Esophagus squamous epithelium (tissue), 5 donors: ENCODE data around the gene EEF1G. TPM values are rescaled to one million over a fixed set of nuclear protein-coding genes. Genes with fewer than 3 reads are reported as not detected.
"Not testable (repeated sequence)": the region's sequence is repeated elsewhere in the genome, so short reads cannot be mapped to it uniquely, and the experiment has no call there.

Experiments
- DNase-seq: peaks from one replicate; lab custom pipeline; 2025; lab: John Stamatoyannopoulos, UW
- H3K27ac ChIP-seq, 4 donors: fragments of 200-600 bp; sonication (generic); one replicate each; pipeline ENCODE4 v1.5.1; 2016 to 2019; ENCODE audit warnings: mild to moderate bottlenecking in 1 of 4
- H3K27me3 ChIP-seq, 4 donors: fragments of 200-600 bp; sonication (generic); 1 replicate in 3 of 4; 2 replicates in 1 of 4; pipeline versions ENCODE4 v1.5.1 to v1.6.0; 2017 to 2021; ENCODE audit warnings: antibody characterized with exemption in 1 of 4
- H3K36me3 ChIP-seq, 3 donors: fragments of 200-600 bp; sonication (generic); one replicate each; pipeline ENCODE4 v1.5.1; 2016 to 2019
- H3K4me1 ChIP-seq, 3 donors: fragments of 200-600 bp; sonication (generic); one replicate each; pipeline ENCODE4 v1.5.1; 2017 to 2019
- H3K4me3 ChIP-seq, 4 donors: fragments of 200-600 bp; sonication (generic); 1 replicate in 3 of 4; 2 replicates in 1 of 4; pipeline ENCODE4 v1.5.1; 2016 to 2019; ENCODE audit warnings: mild to moderate bottlenecking in 2 of 4, moderate library complexity in 1 of 4
- H3K9me3 ChIP-seq, 3 donors: fragments of 200-600 bp; sonication (generic); one replicate each; pipeline ENCODE4 v1.5.1; 2016 to 2019
- CTCF ChIP-seq, 6 experiments: fragments of 450-650 bp in 4 of 6; fragments of 200-600 bp in 2 of 6; sonication (generic) in 2 of 6; IDR thresholded peaks; one replicate each; pipeline ENCODE4 v1.5.1; 2016 to 2019; ENCODE audit warnings: antibody characterized with exemption in 6 of 6, mild to moderate bottlenecking in 4 of 6, moderate library complexity in 4 of 6
- POLR2A ChIP-seq, 4 donors: fragments of 450-650 bp; IDR thresholded peaks; one replicate each; pipeline ENCODE4 v1.6.1; 2017; ENCODE audit warnings: antibody characterized with exemption in 4 of 4, mild to moderate bottlenecking in 4 of 4, moderate library complexity in 3 of 4
- WGBS, 2 donors: methylation state at CpG; one replicate each; pipeline ENCODE4 v1.1.5; 2018; 5-methylcytosine and 5-hydroxymethylcytosine counted together
- intact Hi-C: fragments of 100-400 bp; cut with DNase I; formaldehyde crosslinking; loops from one replicate; pipeline ENCODE4 v1.15.0; 2022
- total RNA-seq, 4 donors: library from RNA; depleted of rRNA; stranded (reverse); fragments of >200 nt; gene quantifications; one replicate each; pipeline ENCODE4 v1.1.0, GENCODE V29; 2016
- donor health status: DM: yes; HTN: yes; CAD: no.

The EEF1G gene
- total RNA-seq, 4 donors from 2014 or later: 1,144 to 2,095 (median 1,685) TPM

- intact Hi-C loops: no loop called here
- H3K4me1 ChIP-seq: peaks cover 24 to 78% (median 38%) of the 10 kb centered on the region in 3 donors
- TF ChIP-seq POLR2A (IDR thresholded peaks at IDR 0.05) (no peak), CTCF (IDR thresholded peaks at IDR 0.05) (no peak)
- peak overlapping the region; percentile 82 to 96 (median 90) for H3K27ac ChIP-seq
- 0 to 1% methylated on average over 29 to 31 of the region's 33 CpGs for WGBS, 2 donors
- H3K36me3 ChIP-seq: peaks cover 0 to 74% (median 26%) of the 10 kb centered on the region in 3 donors
- no peaks in the 10 kb centered on the region for H3K27me3 ChIP-seq
- no peaks in the 10 kb centered on the region for H3K9me3 ChIP-seq
- peak overlapping the region; percentile 58 to 89 (median 82) for H3K4me3 ChIP-seq
- DNase-seq: no peak
Measured at GRCh38 chr11:62573006-62573591, 592 bp downstream of the EEF1G start.

- Histone ChIP-seq H3K27me3 (no peaks in the 10 kb centered on the region), H3K9me3 (no peaks in the 10 kb centered on the region), H3K4me1 (peaks cover 24 to 75% (median 38%) of the 10 kb centered on the region in 3 donors), H3K4me3 (peak overlapping the region; percentile 58 to 89 (median 82)), H3K36me3 (peaks cover 0 to 74% (median 29%) of the 10 kb centered on the region in 3 donors), H3K27ac (peak overlapping the region; percentile 82 to 96 (median 90))
- whole genome bisulfite sequencing, 2 donors: 53 to 61% methylated on average over 12 of the region's 12 CpGs
- intact Hi-C loops: no loop called here
- TF ChIP-seq POLR2A (IDR thresholded peaks at IDR 0.05) (no peak), CTCF (IDR thresholded peaks at IDR 0.05) (no peak)
- DNase-seq: no peak
Measured at GRCh38 chr11:62572431-62572830, 1.3 kb downstream of the EEF1G start.

GRCh38 chr11:62571493-62571892, 2.2 kb downstream of the EEF1G start:
- H3K4me1 ChIP-seq: peaks cover 19 to 67% (median 36%) of the 10 kb centered on the region in 3 donors
- intact Hi-C loops, DNase-seq, H3K4me3 ChIP-seq, H3K9me3 ChIP-seq, H3K27me3 ChIP-seq: not testable (repeated sequence)
- H3K36me3 ChIP-seq: peaks cover 0 to 74% (median 38%) of the 10 kb centered on the region in 3 donors
- peak overlapping the region in 1 of 4 donors; percentile 96 for H3K27ac ChIP-seq
- WGBS, 2 donors: 44 to 81% methylated on average over 3 to 4 of the region's 5 CpGs

GRCh38 chr11:62570903-62571302, 2.8 kb downstream of the EEF1G start:
- Histone ChIP-seq H3K36me3 (peaks cover 0 to 74% (median 41%) of the 10 kb centered on the region in 3 donors), H3K27ac (peak overlapping the region in 1 of 4 donors; percentile 11), H3K4me1 (peaks cover 17 to 67% (median 31%) of the 10 kb centered on the region in 3 donors)
- H3K27me3 ChIP-seq, intact Hi-C loops, H3K4me3 ChIP-seq, H3K9me3 ChIP-seq, DNase-seq: not testable (repeated sequence)
- WGBS, 2 donors: 84 to 87% methylated on average over 5 of the region's 5 CpGs

- 50 to 74% methylated on average over 1 of the region's 1 CpG for WGBS, 2 donors
- H3K4me1 ChIP-seq: peaks cover 4 to 56% (median 18%) of the 10 kb centered on the region in 3 donors
- H3K36me3 ChIP-seq: peaks cover 0 to 81% (median 47%) of the 10 kb centered on the region in 3 donors
- H3K27me3 ChIP-seq: no peaks in the 10 kb centered on the region
- no peak for DNase-seq
- no peaks in the 10 kb centered on the region for H3K9me3 ChIP-seq
- intact Hi-C loops: no loop called here
- H3K4me3 ChIP-seq: no peak overlapping the region
- TF ChIP-seq POLR2A (IDR thresholded peaks at IDR 0.05) (no peak), CTCF (IDR thresholded peaks at IDR 0.05) (no peak)
- H3K27ac ChIP-seq: peak overlapping the region in 1 of 4 donors; percentile 9
Measured at GRCh38 chr11:62569611-62570010, 4.1 kb downstream of the EEF1G start.

GRCh38 chr11:62567018-62567633, 6.6 kb downstream of the EEF1G start:
- Histone ChIP-seq H3K9me3 (no peaks in the 10 kb centered on the region), H3K36me3 (peaks cover 10 to 100% (median 60%) of the 10 kb centered on the region in 3 donors), H3K27ac (peak overlapping the region in 1 of 4 donors; percentile 16), H3K4me3 (no peak overlapping the region), H3K27me3 (no peaks in the 10 kb centered on the region), H3K4me1 (peaks cover 0 to 54% (median 8%) of the 10 kb centered on the region in 3 donors)
- WGBS, 2 donors: 72 to 76% methylated on average over 8 of the region's 8 CpGs
- intact Hi-C loops: no loop called here
- no peak for DNase-seq
- TF ChIP-seq POLR2A (IDR thresholded peaks at IDR 0.05) (no peak), CTCF (IDR thresholded peaks at IDR 0.05) (no peak)
